DND-41 (cell line): ENCODE data around the gene LAMA4.

Experiments
- EZH2 ChIP-seq: IDR thresholded peaks from 3 replicates; pipeline ENCODE4 v1.6.1; 2012; ENCODE audit warnings: borderline replicate concordance, low read depth, mild to moderate bottlenecking, moderate library complexity, low read length, inconsistent platforms; ENCODE audit not compliant: severe bottlenecking
- TF ChIP-seq, protein P1 (sequence below): IDR thresholded peaks from 2 replicates; pipeline ENCODE4 v1.5.1; 2012; ENCODE audit warnings: borderline replicate concordance, low read length, moderate library complexity, mild to moderate bottlenecking; ENCODE audit not compliant: poor library complexity, severe bottlenecking; ENCODE audit errors: extremely low read depth

DNA sequence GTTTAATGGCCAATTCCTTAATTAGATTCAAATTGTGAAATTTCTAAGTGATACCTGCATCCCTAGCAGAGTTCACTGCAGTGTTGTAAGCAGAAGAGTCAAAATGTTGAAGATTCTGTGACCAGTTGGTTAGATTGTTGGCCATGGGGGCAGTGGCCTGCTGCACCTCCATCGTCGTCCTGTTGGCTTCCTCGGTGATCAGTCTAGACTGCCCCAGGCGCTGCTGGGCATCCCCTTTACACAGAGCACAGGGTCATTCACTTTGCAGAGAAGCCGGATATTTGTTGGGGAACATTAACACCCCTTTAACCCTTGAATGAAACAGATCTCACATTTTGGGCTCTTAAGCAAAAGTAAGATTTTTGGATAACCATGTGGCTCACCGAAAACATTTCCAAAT is 106.3 kb downstream of the LAMA4 start:
- TF ChIP-seq, protein P1, sequence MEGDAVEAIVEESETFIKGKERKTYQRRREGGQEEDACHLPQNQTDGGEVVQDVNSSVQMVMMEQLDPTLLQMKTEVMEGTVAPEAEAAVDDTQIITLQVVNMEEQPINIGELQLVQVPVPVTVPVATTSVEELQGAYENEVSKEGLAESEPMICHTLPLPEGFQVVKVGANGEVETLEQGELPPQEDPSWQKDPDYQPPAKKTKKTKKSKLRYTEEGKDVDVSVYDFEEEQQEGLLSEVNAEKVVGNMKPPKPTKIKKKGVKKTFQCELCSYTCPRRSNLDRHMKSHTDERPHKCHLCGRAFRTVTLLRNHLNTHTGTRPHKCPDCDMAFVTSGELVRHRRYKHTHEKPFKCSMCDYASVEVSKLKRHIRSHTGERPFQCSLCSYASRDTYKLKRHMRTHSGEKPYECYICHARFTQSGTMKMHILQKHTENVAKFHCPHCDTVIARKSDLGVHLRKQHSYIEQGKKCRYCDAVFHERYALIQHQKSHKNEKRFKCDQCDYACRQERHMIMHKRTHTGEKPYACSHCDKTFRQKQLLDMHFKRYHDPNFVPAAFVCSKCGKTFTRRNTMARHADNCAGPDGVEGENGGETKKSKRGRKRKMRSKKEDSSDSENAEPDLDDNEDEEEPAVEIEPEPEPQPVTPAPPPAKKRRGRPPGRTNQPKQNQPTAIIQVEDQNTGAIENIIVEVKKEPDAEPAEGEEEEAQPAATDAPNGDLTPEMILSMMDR: no peak
- TF ChIP-seq EZH2: no peak
